NCI-H460 (cell line): ENCODE measurements around the gene MCU. TPM values are rescaled to one million over a fixed set of nuclear protein-coding genes. Genes with fewer than 3 reads are reported as not detected.
"Not testable (repeated sequence)": the region's sequence is repeated elsewhere in the genome, so short reads cannot be mapped to it uniquely, and the experiment has no call there.

ENCODE experiments used
- DNase-seq: peaks from one replicate; pipeline ENCODE4 v3.0.0-alpha.2; 2016; ENCODE audit warnings: low read depth; ENCODE audit errors: extremely low read depth
- total RNA-seq: library from RNA; depleted of rRNA; stranded (reverse); fragments of >200 nt; shearing (Covaris generic); gene quantifications from 2 replicates; pipeline ENCODE4 v1.2.3, GENCODE V29; 2014

The MCU gene
- total RNA-seq, 1 experiment from 2014 or later, result 43.0 TPM

DNA sequence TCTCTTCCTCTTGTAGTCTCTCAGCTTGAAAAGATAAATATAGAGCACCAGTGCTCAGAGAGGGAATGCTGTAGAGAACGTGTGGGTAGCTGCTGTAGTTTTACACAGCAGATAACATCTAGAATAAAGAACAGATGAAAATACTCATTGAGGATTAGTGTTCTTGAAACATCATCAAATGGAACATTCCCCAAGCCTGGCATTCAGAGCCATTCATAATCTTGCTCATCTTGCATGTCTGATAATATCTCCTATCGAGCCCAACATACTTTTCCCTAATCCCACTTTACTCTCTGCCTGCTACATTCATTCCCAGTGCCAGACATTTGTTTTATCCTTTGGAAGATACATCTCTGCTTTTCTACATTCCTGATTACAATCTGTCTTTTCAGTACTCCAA, 35.2 kb downstream of the MCU start:
- no peak for DNase-seq

DNA sequence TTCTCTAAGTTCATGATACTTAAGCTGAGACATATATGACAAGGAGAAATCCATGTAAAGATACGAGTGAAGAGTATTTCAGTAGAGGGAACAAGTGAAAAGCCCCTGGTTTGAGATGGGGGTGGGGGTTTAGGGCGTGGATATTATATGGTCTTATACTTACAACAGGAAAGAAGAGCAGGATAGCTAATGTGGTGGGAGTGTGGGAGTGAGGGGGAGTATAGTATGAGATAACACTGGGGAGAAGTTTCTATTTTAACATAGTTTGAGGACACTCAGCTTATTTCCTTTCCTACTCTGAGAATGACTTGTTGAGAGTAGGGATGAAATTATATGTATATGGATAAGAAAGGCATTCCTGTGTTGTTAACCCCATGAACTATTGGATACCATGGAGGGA, 36.5 kb downstream of the MCU start:
- DNase-seq, result no peak

GRCh38 chr10:72729528-72729927, 37.6 kb downstream of the MCU start:
- no peak for DNase-seq

DNA sequence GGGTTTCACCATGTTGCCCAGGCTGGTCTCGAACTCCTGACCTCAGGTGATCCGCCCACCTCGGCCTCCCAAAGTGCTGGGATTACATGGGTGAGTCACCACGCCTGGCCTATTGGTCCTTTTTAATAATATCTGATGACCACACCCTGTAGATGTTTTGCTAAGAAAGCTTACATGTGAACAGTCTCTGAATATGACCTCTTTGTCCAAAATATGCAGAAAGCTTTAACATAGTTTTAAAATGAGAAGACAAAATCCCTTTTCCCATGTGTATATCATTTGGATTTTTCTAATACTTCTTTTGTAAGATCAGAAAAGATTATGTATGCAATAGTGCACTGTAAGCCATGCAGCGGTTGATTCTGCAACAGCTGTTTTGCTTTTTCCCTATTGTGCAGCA, 38.5 kb downstream of the MCU start:
- DNase-seq, result no peak

GRCh38 chr10:72731916-72732419, 40.0 kb downstream of the MCU start:
- DNase-seq, result no peak

GRCh38 chr10:72732521-72732920, 40.6 kb downstream of the MCU start:
- DNase-seq, result no peak

DNA sequence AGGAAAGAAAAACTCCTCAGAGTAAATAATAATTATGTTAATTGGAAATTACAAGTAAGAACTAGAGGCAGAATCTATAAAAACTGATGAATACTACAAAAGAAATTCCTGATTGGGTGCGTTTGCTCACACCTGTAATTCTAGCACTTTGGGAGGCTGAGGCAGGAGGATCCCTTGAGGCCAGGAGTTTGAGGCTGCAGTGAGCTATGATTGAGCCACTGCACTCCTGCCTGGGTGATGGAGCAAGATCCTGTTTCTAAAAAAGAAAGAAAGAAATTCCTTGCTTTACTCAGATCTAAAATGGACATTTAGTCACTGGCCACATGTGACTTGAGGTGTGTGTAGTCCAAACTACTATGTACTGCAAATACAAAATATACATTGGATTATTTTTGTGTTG, 42.0 kb downstream of the MCU start:
- DNase-seq, result no peak

DNA sequence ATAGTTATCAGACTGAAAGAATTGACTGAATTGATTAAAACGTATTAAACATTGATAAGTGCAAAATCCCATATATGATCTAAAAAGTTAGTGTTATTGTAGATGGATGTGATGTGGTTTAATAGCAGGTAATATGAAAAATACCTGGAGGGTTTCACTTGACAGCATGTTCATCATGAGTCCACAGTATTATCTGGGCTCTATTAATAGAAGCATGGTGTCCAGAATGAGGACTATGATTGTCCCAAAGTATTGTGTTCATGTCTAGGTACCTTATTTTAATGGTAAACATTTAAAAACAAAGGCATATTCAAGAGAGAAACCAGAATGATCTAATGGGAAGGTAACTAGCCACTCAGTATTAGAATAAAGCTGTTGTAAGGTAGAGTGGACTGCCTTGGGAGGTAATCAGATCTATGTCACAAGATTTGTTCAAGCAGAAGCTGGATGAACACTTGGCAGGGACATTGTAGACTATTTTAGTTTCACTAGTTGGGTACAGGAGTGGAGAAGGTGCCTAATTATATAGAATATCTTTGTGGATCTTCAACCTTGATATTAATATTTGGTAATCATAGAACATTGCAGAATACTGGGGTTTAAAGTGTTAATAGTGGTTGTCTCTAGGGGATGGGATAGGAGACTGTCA, 43.5 kb downstream of the MCU start:
- DNase-seq, result no peak

GRCh38 chr10:72736176-72736827, 44.4 kb downstream of the MCU start:
- no peak for DNase-seq

- no peak for DNase-seq
Observed at GRCh38 chr10:72736828-72737220, 44.9 kb downstream of the MCU start.

DNA sequence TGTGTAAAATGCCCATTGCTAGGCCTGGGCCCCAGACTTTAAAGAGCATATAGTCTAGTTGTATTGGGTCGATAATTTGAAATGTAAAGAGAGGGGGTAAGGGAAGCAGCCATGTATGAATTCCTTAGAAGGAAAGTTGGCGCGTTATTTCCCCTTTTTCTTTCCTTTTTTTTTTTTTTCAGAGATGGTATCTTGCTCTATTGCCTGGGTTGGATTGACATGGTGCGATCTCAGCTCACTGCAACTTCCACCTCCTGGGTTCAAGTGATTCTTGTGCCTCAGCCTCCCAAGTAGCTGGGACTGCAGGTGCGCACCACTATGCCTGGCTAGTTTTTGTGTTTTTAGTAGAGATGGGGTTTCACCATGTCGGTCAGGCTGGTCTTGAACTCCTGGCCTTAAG, 45.4 kb downstream of the MCU start:
- not testable (repeated sequence) for DNase-seq

- no peak for DNase-seq
Observed at GRCh38 chr10:72738486-72738885, 46.5 kb downstream of the MCU start.

DNA sequence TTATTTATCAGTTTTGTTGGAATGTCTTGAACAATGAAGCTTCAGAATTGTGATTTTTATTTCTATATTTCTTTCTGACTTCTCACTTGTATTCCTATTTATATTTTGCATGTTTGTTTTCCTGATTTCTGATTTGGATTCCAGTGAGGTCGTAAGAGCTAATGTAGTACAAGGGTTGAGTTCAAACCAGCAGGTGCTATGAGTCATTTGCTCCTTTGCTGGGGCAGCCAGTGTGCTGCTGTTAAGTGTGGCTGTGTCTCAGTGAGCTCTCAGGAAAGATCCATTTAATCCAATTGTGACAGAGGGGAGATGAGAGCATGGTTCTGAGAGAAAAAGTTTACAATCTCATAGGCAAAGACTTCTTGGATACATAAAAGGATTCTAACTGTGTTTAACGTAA, 48.6 kb downstream of the MCU start:
- no peak for DNase-seq

DNA sequence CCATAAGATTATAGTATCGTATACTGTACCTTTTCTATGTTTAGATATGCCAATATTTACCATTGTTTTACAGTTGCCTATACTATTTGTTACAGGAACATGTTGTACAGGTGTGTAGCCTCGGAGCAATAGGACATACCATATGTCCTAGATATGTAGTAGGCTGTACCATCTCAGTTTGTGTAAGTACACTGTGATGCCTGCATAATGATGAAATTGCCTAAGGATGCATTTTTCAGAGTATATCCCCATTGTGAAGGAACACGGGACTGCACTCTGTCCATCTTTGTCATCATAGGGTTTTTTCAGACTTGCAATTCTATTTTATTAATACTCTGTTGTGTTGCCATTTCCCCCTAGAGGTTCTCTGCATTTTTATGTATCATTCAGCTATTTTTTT, 50.1 kb downstream of the MCU start:
- no peak for DNase-seq

DNA sequence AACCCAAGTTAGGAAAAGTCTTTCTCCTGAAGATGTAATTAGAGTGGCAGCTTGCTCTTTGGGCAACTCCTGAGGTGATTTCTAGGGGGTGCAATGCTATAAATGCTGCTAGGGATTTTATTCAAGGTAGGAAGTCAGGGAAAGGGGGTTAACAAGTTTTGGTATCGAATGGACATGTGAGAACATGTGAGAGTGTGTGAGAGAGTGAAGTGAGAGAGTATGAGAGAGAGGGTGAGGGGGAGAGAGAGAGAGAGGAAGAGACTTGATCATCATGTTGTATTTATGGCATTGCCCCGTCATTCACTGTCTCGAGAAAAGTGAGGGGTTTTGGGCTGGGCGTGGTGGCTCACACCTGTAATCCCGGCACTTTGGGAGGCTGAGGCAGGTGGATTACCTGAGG, 50.9 kb downstream of the MCU start:
- DNase-seq, result no peak

GRCh38 chr10:72744566-72744965, 52.6 kb downstream of the MCU start:
- no peak for DNase-seq

DNA sequence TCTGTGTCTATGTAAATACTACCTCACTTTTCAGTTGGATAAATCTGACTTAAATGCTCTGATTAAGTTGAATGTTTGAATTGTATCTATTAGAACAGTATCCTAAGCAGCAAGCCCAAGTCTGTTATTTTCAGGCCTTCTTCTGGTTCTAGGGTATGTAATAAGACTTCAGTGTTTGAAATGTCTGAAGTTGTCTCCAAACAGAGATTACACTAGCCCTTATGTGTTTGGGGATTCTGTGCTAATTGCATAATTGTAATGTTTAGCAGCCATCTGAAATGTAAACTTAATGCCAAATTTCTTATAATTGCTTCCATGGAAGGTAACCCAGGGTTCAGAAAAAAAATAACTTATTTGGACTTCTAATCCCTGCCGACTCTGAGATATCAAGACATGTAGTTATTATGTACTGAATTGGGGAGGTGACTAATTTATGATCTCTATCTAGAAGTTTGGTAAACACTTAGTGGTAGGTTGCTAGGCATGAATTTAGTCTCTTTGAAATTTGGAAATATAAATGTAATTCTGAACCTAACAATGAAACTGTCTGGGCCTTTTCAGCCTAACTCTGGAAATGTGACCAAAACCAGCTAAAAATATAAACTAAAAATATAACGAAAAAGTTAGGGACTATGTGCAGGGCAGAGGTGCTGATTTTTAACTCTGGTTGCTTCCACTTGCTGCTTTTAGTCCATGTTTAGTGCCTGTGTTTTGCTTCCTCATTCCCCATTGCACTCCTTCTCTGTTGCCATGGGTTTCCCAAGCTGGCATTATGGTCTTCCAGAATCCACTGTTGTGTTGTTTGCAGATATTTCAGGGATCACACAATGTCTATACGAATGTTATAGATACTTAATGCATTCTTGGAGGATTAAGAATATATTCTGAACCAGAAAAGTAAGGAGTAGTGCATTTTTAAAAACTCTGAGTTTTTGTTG, 54.8 kb downstream of the MCU start:
- no peak for DNase-seq

DNA sequence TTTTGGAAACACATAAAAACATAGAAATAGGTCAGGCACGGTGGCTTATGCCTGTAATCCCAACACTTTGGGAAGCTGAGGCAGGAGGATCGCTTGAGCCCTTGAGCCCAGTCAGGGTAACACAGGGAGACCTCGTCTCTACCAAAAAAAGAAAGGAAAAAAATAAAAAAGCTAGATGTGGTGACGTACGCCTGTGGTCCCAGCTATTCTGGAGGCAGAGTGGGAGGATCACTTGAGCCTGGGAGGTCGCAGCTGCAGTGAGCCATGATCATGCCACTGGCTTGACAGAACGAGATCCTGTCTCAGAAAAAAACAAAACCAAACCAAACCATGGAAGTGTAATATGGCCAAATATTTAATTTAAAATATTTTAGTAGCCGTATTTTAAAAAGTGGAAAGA, 55.6 kb downstream of the MCU start:
- no peak for DNase-seq

- no peak for DNase-seq
Observed at GRCh38 chr10:72753760-72754231, 61.9 kb downstream of the MCU start.

- DNase-seq, result no peak
Observed at GRCh38 chr10:72754275-72755032, 62.5 kb downstream of the MCU start.
